Limb (tissue), 2 donors: ENCODE results near the gene POLR2H.

Experiments used
- DNase-seq, 2 donors: peaks; one replicate each; pipeline ENCODE4 v3.0.0-alpha.2; 2016; ENCODE audit errors: extremely low spot score in 2 of 2

Gene POLR2H

GRCh38 chr3:184386047-184386806 is 24.7 kb downstream of the POLR2H start:
- no peak for DNase-seq

GRCh38 chr3:184387174-184387714 is 25.7 kb downstream of the POLR2H start:
- no peak for DNase-seq

- DNase-seq: no peak
Observed at GRCh38 chr3:184388164-184388935, 26.8 kb downstream of the POLR2H start.

- no peak for DNase-seq
Observed at GRCh38 chr3:184388936-184389230, 27.4 kb downstream of the POLR2H start.

- DNase-seq: no peak
Observed at GRCh38 chr3:184389384-184389783, 27.9 kb downstream of the POLR2H start.

- DNase-seq: no peak
Observed at GRCh38 chr3:184389935-184390528, 28.5 kb downstream of the POLR2H start.

- DNase-seq: no peak
Observed at GRCh38 chr3:184391266-184391665, 29.8 kb downstream of the POLR2H start.

- DNase-seq: no peak
Observed at GRCh38 chr3:184395320-184395660, 33.8 kb downstream of the POLR2H start.

- DNase-seq: peak in 1 of 2 donors; percentile 51
Observed at GRCh38 chr3:184399410-184399809, 37.9 kb downstream of the POLR2H start.

- no peak for DNase-seq
Observed at GRCh38 chr3:184405075-184406030, 43.8 kb downstream of the POLR2H start.

- no peak for DNase-seq
Observed at GRCh38 chr3:184409331-184409926, 47.9 kb downstream of the POLR2H start.

GRCh38 chr3:184409946-184410500 is 48.5 kb downstream of the POLR2H start:
- no peak for DNase-seq

GRCh38 chr3:184414418-184415202 is 53.1 kb downstream of the POLR2H start:
- DNase-seq: no peak

GRCh38 chr3:184415203-184415490 is 53.6 kb downstream of the POLR2H start:
- DNase-seq: no peak

- DNase-seq: peak in 1 of 2 donors; percentile 70
Observed at GRCh38 chr3:184417619-184418327, 56.3 kb downstream of the POLR2H start.
